Mucosa of gallbladder (tissue), 1 donor: ENCODE data around the gene ARL16. TPM values are rescaled to one million over a fixed set of nuclear protein-coding genes. Genes with fewer than 3 reads are reported as not detected.
A peak's percentile ranks its signal among the peaks of the same experiment; 100 is the strongest.

Experiments
- DNase-seq: peaks from one replicate; pipeline ENCODE4 v3.0.0-alpha.2; 2020; ENCODE audit warnings: low spot score
- total RNA-seq: library from RNA; stranded (reverse); gene quantifications from one replicate; pipeline ENCODE4 v1.2.1, GENCODE V29; 2021
- donor health status: DM: no; HTN: no; CAD: no.

ARL16 gene
- total RNA-seq, 1 donor from 2014 or later = 37.6 TPM

GRCh38 chr17:81696218-81696941 is 12.8 kb upstream of the ARL16 start:
- no peak for DNase-seq

- no peak for DNase-seq
These were observed 12.2 kb upstream of the ARL16 start for GRCh38 chr17:81695801-81696200.

- no peak for DNase-seq
These were observed 11.6 kb upstream of the ARL16 start for GRCh38 chr17:81695211-81695610.

GRCh38 chr17:81694810-81695209 is 11.2 kb upstream of the ARL16 start:
- no peak for DNase-seq

GRCh38 chr17:81693509-81694210 is 10.1 kb upstream of the ARL16 start:
- DNase-seq = no peak

- no peak for DNase-seq
These were observed 8.0 kb upstream of the ARL16 start for GRCh38 chr17:81691608-81692007.

- no peak for DNase-seq
These were observed 7.6 kb upstream of the ARL16 start for GRCh38 chr17:81691196-81691595.

GRCh38 chr17:81690549-81690948 is 7.0 kb upstream of the ARL16 start:
- no peak for DNase-seq

GRCh38 chr17:81690066-81690465 is 6.5 kb upstream of the ARL16 start:
- DNase-seq = no peak

- DNase-seq = no peak
These were observed 5.0 kb upstream of the ARL16 start for GRCh38 chr17:81688616-81689015.

GRCh38 chr17:81687770-81688541 is 4.4 kb upstream of the ARL16 start:
- DNase-seq = no peak

- DNase-seq = no peak
These were observed 3.0 kb upstream of the ARL16 start for GRCh38 chr17:81686614-81687013.

- DNase-seq = no peak
These were observed 1.5 kb upstream of the ARL16 start for GRCh38 chr17:81685108-81685507.

- DNase-seq = no peak
These were observed 880 bp upstream of the ARL16 start for GRCh38 chr17:81684442-81684911.

- no peak for DNase-seq
These were observed 401 bp downstream of the ARL16 start for GRCh38 chr17:81683208-81683583.

GRCh38 chr17:81682565-81683207 is 911 bp downstream of the ARL16 start:
- no peak for DNase-seq

- no peak for DNase-seq
These were observed 1.9 kb downstream of the ARL16 start for GRCh38 chr17:81681672-81682071.

GRCh38 chr17:81680150-81680549 is 3.4 kb downstream of the ARL16 start:
- DNase-seq = no peak

GRCh38 chr17:81676906-81677305 is 6.7 kb downstream of the ARL16 start:
- DNase-seq = no peak

GRCh38 chr17:81675515-81676221 is 7.9 kb downstream of the ARL16 start:
- peak; percentile 21 for DNase-seq

GRCh38 chr17:81673561-81674258 is 9.9 kb downstream of the ARL16 start:
- no peak for DNase-seq
